NT2/D1 (cell line): ENCODE measurements around the gene CCDC81.

ENCODE experiments used
- SUZ12 ChIP-seq: IDR thresholded peaks from 2 replicates; pipeline ENCODE4 v1.6.1; 2011; ENCODE audit not compliant: insufficient read length, insufficient read depth; ENCODE audit errors: extremely low read depth
- YY1 ChIP-seq: IDR thresholded peaks from 2 replicates; pipeline ENCODE4 v1.6.1; 2011; ENCODE audit not compliant: insufficient read length, insufficient read depth
- ZNF274 ChIP-seq: IDR thresholded peaks from 2 replicates; pipeline ENCODE4 v1.6.1; 2011; ENCODE audit warnings: mild to moderate bottlenecking, low read depth, low read length

DNA sequence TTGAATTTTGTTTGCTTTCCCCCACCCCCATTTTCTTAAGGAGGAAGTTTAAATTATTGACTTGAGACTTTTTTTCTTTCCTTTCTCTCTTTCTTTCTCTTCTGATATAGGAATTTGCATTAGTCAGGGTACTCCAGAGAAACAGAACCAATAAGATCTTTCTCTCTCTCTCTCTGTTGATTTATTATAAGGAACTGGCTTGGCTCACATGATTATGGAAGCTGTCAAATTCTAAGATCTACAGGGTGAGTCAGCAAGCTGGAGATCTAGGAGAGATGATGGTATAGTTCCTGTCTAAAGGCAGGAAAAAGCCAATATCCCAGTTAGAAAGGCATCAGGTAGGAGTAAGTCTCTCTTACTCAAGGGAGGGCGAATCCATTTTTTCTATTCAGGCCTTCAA, 64.0 kb downstream of the CCDC81 start:
- TF ChIP-seq ZNF274 (no peak), SUZ12 (no peak), YY1 (no peak)
